Neural cell (in vitro differentiated cells): Measurements from ENCODE around the gene HTR7. TPM values are rescaled to one million over a fixed set of nuclear protein-coding genes. Genes with fewer than 3 reads are reported as not detected.

Source experiments
- H2AFZ ChIP-seq: fragments of 200-600, 300-800 bp; sonication (generic), shearing (Covaris generic); 2 replicates; pipeline ENCODE4 v1.6.0; 2014; ENCODE audit warnings: low read depth, mild to moderate bottlenecking, antibody characterized with exemption, low read length, moderate library complexity
- H3F3A ChIP-seq: fragments of 200-600 bp; shearing (Covaris generic); 2 replicates; pipeline ENCODE4 v1.6.1; 2016; ENCODE audit warnings: mild to moderate bottlenecking, moderate library complexity, mixed read lengths, antibody characterized with exemption, low read length; ENCODE audit not compliant: insufficient read depth, poor library complexity, severe bottlenecking
- H3K27ac ChIP-seq: fragments of 200-600, 300-800 bp; sonication (generic), shearing (Covaris generic); 2 replicates; pipeline ENCODE4 v1.5.1; 2014; ENCODE audit warnings: mild to moderate bottlenecking, low read length, moderate library complexity
- H3K27me3 ChIP-seq: fragments of 300-800, 200-600 bp; sonication (generic), shearing (Covaris generic); 2 replicates; pipeline ENCODE4 v1.6.0; 2014; ENCODE audit warnings: mild to moderate bottlenecking, low read depth, low read length, moderate library complexity; ENCODE audit not compliant: insufficient read depth
- H3K36me3 ChIP-seq: fragments of 300-800, 200-600 bp; sonication (generic), shearing (Covaris generic); 2 replicates; pipeline ENCODE4 v1.5.1; 2014; ENCODE audit warnings: mild to moderate bottlenecking, antibody characterized with exemption, low read length, moderate library complexity; ENCODE audit not compliant: insufficient read depth
- H3K4me2 ChIP-seq: fragments of 300-800, 200-600 bp; sonication (generic), shearing (Covaris generic); 2 replicates; pipeline ENCODE4 v1.6.0; 2014; ENCODE audit warnings: mild to moderate bottlenecking, low read length
- H3K4me3 ChIP-seq: fragments of 300-800, 200-600 bp; sonication (generic), shearing (Covaris generic); 2 replicates; pipeline ENCODE4 v1.5.1; 2014; ENCODE audit warnings: mild to moderate bottlenecking, low read length, moderate library complexity
- H3K79me2 ChIP-seq: fragments of 200-600 bp; shearing (Covaris generic); replicated peaks from 2 replicates; pipeline ENCODE4 v1.6.0; 2014; ENCODE audit warnings: mild to moderate bottlenecking, low read length, moderate library complexity; ENCODE audit not compliant: insufficient read depth
- H3K9ac ChIP-seq: fragments of 300-800, 200-600 bp; sonication (generic), shearing (Covaris generic); 2 replicates; pipeline ENCODE4 v1.6.1; 2016; ENCODE audit warnings: mild to moderate bottlenecking, low read length, mixed read lengths
- H3K9me2 ChIP-seq: fragments of 200-600 bp; shearing (Covaris generic); 2 replicates; pipeline ENCODE4 v1.6.1; 2016; ENCODE audit warnings: mild to moderate bottlenecking, low read length, mixed read lengths; ENCODE audit not compliant: insufficient read depth
- H3K9me3 ChIP-seq: fragments of 200-600, 300-800 bp; sonication (generic), shearing (Covaris generic); 2 replicates; pipeline ENCODE4 v1.6.1; 2016; ENCODE audit warnings: mild to moderate bottlenecking, mixed run types, low read length, moderate library complexity, mixed read lengths
- H4K20me1 ChIP-seq: fragments of 200-600 bp; shearing (Covaris generic); 2 replicates; pipeline ENCODE4 v1.6.1; 2016; ENCODE audit warnings: mild to moderate bottlenecking, mixed run types; ENCODE audit not compliant: insufficient read depth
- EP300 ChIP-seq: fragments of 450-650 bp; conservative IDR thresholded peaks from 2 replicates; pipeline ENCODE4 v1.6.1; 2014; ENCODE audit warnings: antibody characterized with exemption, mild to moderate bottlenecking, moderate library complexity; ENCODE audit not compliant: poor library complexity, severe bottlenecking
- EZH2 ChIP-seq: fragments of 200-600, 300-800 bp; shearing (Covaris generic), sonication (generic); IDR thresholded peaks from 2 replicates; pipeline ENCODE4 v1.6.1; 2014; ENCODE audit warnings: antibody characterized with exemption, low read length, borderline replicate concordance, mild to moderate bottlenecking; ENCODE audit not compliant: insufficient read depth, poor library complexity, severe bottlenecking
- MXI1 ChIP-seq: fragments of 450-650 bp; conservative IDR thresholded peaks from 2 replicates; pipeline ENCODE4 v1.6.1; 2014; ENCODE audit warnings: antibody characterized with exemption, mild to moderate bottlenecking; ENCODE audit not compliant: poor library complexity, severe bottlenecking
- POLR2AphosphoS5 ChIP-seq: IDR thresholded peaks from 2 replicates; pipeline ENCODE4 v1.6.1; 2012
- RAD21 ChIP-seq: fragments of 450-650 bp; conservative IDR thresholded peaks from 2 replicates; pipeline ENCODE4 v1.6.1; 2014; ENCODE audit warnings: antibody characterized with exemption, mild to moderate bottlenecking, moderate library complexity
- SMC3 ChIP-seq: fragments of 450-650 bp; conservative IDR thresholded peaks from 2 replicates; pipeline ENCODE4 v1.6.1; 2014; ENCODE audit warnings: antibody characterized with exemption, mild to moderate bottlenecking, moderate library complexity; ENCODE audit not compliant: poor library complexity
- TAF1 ChIP-seq: IDR thresholded peaks from 2 replicates; pipeline ENCODE4 v1.6.1; 2012; ENCODE audit warnings: low read depth
- polyA plus RNA-seq: library from polyadenylated mRNA; depleted of rRNA; stranded (reverse); fragments of >200 nt; gene quantifications from 2 replicates; pipeline ENCODE4 v1.2.3, GENCODE V29; 2014
- TF ChIP-seq, protein P1 (sequence below): fragments of 450-650 bp; IDR thresholded peaks from 2 replicates; pipeline ENCODE4 v1.5.1; 2014; ENCODE audit warnings: antibody characterized with exemption, mild to moderate bottlenecking, moderate library complexity; ENCODE audit not compliant: poor library complexity, severe bottlenecking
- TF ChIP-seq, protein P2 (sequence below): IDR thresholded peaks from 2 replicates; pipeline ENCODE4 v1.6.1; 2012; ENCODE audit warnings: borderline replicate concordance

The HTR7 gene
- polyA plus RNA-seq, 1 donor from 2014 or later: 0.95 TPM

DNA sequence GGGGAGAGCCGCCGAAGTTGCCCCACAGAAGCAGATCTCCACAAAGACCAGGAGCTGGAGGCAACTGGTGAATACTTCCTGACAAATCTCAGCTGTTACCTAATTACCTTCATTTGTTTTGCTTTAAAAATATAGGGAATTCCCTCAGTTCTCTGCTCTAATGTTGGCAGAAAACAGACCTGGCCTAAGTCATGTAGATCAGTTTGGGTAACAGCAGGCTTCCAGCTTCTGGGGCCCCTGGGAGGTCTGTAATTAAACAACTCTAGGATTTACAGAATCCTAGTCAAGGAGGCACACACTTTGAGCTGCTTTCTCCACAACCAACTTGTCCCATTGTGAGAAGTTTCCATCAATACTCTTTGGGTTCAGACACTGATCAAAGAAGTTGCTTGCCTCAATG lies 123.4 kb downstream of the HTR7 start:
- Histone ChIP-seq H3K9me3 (no peaks in the 10 kb centered on the region), H3K27ac (no peak overlapping the region), H3F3A (no peaks in the 10 kb centered on the region), H3K4me3 (no peak overlapping the region), H3K9ac (no peak overlapping the region), H3K4me2 (no peak overlapping the region), H3K36me3 (no peaks in the 10 kb centered on the region), H4K20me1 (no peaks in the 10 kb centered on the region), H3K9me2 (no peaks in the 10 kb centered on the region), H3K79me2 (no peaks in the 10 kb centered on the region), H3K27me3 (no peaks in the 10 kb centered on the region), H2AFZ (no peak overlapping the region)
- TF ChIP-seq POLR2AphosphoS5 (no peak), RAD21 (no peak), EP300 (no peak)

DNA sequence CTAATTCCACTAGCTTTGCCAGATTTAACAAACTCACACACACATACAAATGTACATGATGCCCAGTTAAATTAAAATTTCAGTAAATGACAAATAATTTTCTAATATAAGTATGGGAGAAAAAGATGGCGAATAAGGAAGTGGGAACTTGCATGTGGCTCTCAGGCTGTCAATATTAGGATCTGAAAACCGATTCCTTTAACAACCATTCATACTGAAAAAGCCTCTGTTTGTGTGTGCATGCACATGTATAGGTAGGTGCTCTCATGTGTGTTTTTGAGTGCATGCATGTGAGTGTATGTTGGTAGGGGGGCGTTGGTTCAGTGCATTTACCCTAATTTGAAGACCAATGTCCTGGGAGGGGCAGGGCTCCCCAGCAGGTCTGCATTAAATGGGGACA lies 125.3 kb downstream of the HTR7 start:
- H3K36me3 ChIP-seq: no peaks in the 10 kb centered on the region
- no peak overlapping the region for H3K9ac ChIP-seq
- no peaks in the 10 kb centered on the region for H3K9me3 ChIP-seq
- TF ChIP-seq EZH2 (no peak), SMC3 (no peak), EP300 (no peak), RAD21 (no peak), POLR2AphosphoS5 (no peak), MXI1 (no peak), TAF1 (no peak)
- TF ChIP-seq, protein P1, sequence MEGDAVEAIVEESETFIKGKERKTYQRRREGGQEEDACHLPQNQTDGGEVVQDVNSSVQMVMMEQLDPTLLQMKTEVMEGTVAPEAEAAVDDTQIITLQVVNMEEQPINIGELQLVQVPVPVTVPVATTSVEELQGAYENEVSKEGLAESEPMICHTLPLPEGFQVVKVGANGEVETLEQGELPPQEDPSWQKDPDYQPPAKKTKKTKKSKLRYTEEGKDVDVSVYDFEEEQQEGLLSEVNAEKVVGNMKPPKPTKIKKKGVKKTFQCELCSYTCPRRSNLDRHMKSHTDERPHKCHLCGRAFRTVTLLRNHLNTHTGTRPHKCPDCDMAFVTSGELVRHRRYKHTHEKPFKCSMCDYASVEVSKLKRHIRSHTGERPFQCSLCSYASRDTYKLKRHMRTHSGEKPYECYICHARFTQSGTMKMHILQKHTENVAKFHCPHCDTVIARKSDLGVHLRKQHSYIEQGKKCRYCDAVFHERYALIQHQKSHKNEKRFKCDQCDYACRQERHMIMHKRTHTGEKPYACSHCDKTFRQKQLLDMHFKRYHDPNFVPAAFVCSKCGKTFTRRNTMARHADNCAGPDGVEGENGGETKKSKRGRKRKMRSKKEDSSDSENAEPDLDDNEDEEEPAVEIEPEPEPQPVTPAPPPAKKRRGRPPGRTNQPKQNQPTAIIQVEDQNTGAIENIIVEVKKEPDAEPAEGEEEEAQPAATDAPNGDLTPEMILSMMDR: no peak
- TF ChIP-seq, protein P2, sequence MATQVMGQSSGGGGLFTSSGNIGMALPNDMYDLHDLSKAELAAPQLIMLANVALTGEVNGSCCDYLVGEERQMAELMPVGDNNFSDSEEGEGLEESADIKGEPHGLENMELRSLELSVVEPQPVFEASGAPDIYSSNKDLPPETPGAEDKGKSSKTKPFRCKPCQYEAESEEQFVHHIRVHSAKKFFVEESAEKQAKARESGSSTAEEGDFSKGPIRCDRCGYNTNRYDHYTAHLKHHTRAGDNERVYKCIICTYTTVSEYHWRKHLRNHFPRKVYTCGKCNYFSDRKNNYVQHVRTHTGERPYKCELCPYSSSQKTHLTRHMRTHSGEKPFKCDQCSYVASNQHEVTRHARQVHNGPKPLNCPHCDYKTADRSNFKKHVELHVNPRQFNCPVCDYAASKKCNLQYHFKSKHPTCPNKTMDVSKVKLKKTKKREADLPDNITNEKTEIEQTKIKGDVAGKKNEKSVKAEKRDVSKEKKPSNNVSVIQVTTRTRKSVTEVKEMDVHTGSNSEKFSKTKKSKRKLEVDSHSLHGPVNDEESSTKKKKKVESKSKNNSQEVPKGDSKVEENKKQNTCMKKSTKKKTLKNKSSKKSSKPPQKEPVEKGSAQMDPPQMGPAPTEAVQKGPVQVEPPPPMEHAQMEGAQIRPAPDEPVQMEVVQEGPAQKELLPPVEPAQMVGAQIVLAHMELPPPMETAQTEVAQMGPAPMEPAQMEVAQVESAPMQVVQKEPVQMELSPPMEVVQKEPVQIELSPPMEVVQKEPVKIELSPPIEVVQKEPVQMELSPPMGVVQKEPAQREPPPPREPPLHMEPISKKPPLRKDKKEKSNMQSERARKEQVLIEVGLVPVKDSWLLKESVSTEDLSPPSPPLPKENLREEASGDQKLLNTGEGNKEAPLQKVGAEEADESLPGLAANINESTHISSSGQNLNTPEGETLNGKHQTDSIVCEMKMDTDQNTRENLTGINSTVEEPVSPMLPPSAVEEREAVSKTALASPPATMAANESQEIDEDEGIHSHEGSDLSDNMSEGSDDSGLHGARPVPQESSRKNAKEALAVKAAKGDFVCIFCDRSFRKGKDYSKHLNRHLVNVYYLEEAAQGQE: no peak
- H3F3A ChIP-seq: no peaks in the 10 kb centered on the region
- no peaks in the 10 kb centered on the region for H3K79me2 ChIP-seq
- H3K4me2 ChIP-seq: no peak overlapping the region
- no peaks in the 10 kb centered on the region for H3K27me3 ChIP-seq
- no peak overlapping the region for H3K27ac ChIP-seq
- H4K20me1 ChIP-seq: no peaks in the 10 kb centered on the region
- H2AFZ ChIP-seq: no peak overlapping the region
- H3K9me2 ChIP-seq: no peaks in the 10 kb centered on the region
- H3K4me3 ChIP-seq: no peak overlapping the region
